Spleen (tissue), 11 donors: ENCODE measurements around the gene CHST6. TPM values are rescaled to one million over a fixed set of nuclear protein-coding genes. Genes with fewer than 3 reads are reported as not detected.

Source experiments
- DNase-seq: peaks from one replicate; pipeline ENCODE4 v3.0.0-alpha.2; 2020
- H3K27ac ChIP-seq, 8 donors: fragments of 200-600 bp; sonication (generic) in 7 of 8; 1 replicate in 4 of 8; 2 replicates in 4 of 8; pipeline versions ENCODE4 v1.5.0 to v1.8.0; 2016 to 2021; ENCODE audit warnings: inconsistent platforms in 4 of 8, mild to moderate bottlenecking in 4 of 8, moderate library complexity in 1 of 8
- H3K27me3 ChIP-seq, 7 donors: fragments of 200-600 bp; sonication (generic) in 6 of 7; replicated peaks in 1 of 7; 1 replicate in 4 of 7; 2 replicates in 3 of 7; pipeline versions ENCODE4 v1.5.0 to v1.8.0; 2016 to 2021; ENCODE audit warnings: inconsistent platforms in 3 of 7, mild to moderate bottlenecking in 1 of 7
- H3K36me3 ChIP-seq, 6 donors: fragments of 200-600 bp; sonication (generic) in 5 of 6; 1 replicate in 4 of 6; 2 replicates in 2 of 6; pipeline versions ENCODE4 v1.5.0 to v1.8.0; 2016 to 2021; ENCODE audit warnings: inconsistent platforms in 2 of 6
- H3K4me1 ChIP-seq, 6 donors: fragments of 200-600 bp; sonication (generic) in 5 of 6; 1 replicate in 3 of 6; 2 replicates in 3 of 6; pipeline versions ENCODE4 v1.5.0 to v1.8.0; 2016 to 2021; ENCODE audit warnings: inconsistent platforms in 3 of 6
- H3K4me3 ChIP-seq, 8 donors: fragments of 200-600 bp; sonication (generic) in 7 of 8; 1 replicate in 4 of 8; 2 replicates in 4 of 8; pipeline versions ENCODE4 v1.5.0 to v1.8.0; 2016 to 2021; ENCODE audit warnings: inconsistent platforms in 4 of 8, mild to moderate bottlenecking in 4 of 8, moderate library complexity in 2 of 8
- H3K9me3 ChIP-seq, 8 donors: fragments of 200-600 bp; sonication (generic) in 7 of 8; 1 replicate in 4 of 8; 2 replicates in 4 of 8; pipeline versions ENCODE4 v1.5.0 to v1.8.0; 2016 to 2021; ENCODE audit warnings: inconsistent platforms in 4 of 8
- POLR2A ChIP-seq, 3 donors: fragments of 450-650 bp; IDR thresholded peaks; one replicate each; pipeline ENCODE4 v1.5.1; 2017; ENCODE audit warnings: antibody characterized with exemption in 3 of 3, mild to moderate bottlenecking in 1 of 3
- POLR2AphosphoS5 ChIP-seq, 3 donors: sonication (generic); formaldehyde crosslinking; IDR thresholded peaks; one replicate each; pipeline ENCODE4 v1.5.1; 2017; ENCODE audit warnings: antibody characterized with exemption in 3 of 3
- WGBS, 5 donors: extraction: QIAGEN DNeasy Blood & Tissue Kit in 3 of 5; methylation state at CpG; one replicate each; pipeline versions ENCODE4 v1.1.5 to v1.1.7; 2013 to 2018; 5-methylcytosine and 5-hydroxymethylcytosine counted together
- intact Hi-C: fragments of 100-400 bp; cut with DNase I; formaldehyde crosslinking; loops from one replicate; pipeline ENCODE4 v1.15.0; 2023; ENCODE audit warnings: low total_unique reads
- polyA plus RNA-seq, 3 donors: library from polyadenylated mRNA; stranded (reverse); fragments of 200-250 nt; gene quantifications; one replicate each; pipeline ENCODE4 v1.2.1, GENCODE V29; 2013
- total RNA-seq, 7 donors: library from RNA; depleted of rRNA in 3 of 7; stranded (reverse); fragments of >200 nt in 3 of 7; fragmentation: NEBNext Ultra II Directional in 4 of 7; extraction: Animal tissue kit (Norgen Biotek cat#: 25700) in 4 of 7; gene quantifications; one replicate each; pipeline versions ENCODE4 v1.1.0 to v1.2.1, GENCODE V29; 2016 to 2021
- TF ChIP-seq, protein P1 (sequence below), 11 experiments: fragments of 200-600 bp in 7 of 11; fragments of 450-650 bp in 4 of 11; sonication (generic) in 4 of 11; IDR thresholded peaks in 8 of 11; conservative IDR thresholded peaks in 3 of 11; 1 replicate in 7 of 11; 2 replicates in 4 of 11; pipeline versions ENCODE4 v1.4.0 to v1.8.0; 2016 to 2021; ENCODE audit warnings: antibody characterized with exemption in 11 of 11, inconsistent platforms in 4 of 11, mild to moderate bottlenecking in 1 of 11
- donor health status: healthy with polysubstance abuse.
- donor health status: DM: no; HTN: no; CAD: no; lungs with moderate emphysema.
- donor health status: DM: no; HTN: no; CAD: no.
- donor health status: Bipolar disorder and iron deficiency.
- donor health status: healthy.
- donor health status: DM: no; HTN: no; CAD: no.
- donor health status: DM: yes; HTN: yes; CAD: no.

Gene CHST6
- total and polyA plus RNA-seq, 10 donors = under 0.01 to 0.66 (median 0.19) TPM; not detected in 1

DNA sequence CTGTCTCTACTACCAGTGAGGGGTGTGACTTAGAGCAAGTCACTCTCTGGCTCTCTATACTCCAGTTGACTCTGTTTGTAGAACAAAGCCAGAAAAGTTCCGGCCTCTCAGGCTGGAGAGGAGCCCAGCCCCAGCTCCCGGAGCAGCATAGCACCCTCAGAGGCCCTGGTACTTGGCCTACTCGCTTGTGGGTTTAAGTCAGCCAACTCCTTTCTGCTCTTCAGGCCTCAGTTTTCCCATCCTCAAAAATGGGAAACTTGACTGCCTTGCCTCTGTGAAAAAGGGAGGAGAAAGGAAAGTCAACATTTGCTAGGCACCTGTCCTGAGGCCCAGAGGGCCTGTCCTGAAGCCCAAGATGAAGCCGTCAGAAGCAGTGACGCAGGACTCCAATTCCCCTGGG is 1.1 kb downstream of the CHST6 start:
- Histone ChIP-seq H3K36me3 (no peaks in the 10 kb centered on the region), H3K27ac (no peak overlapping the region), H3K9me3 (no peaks in the 10 kb centered on the region), H3K4me1 (peaks cover 0 to 24% (median 10%) of the 10 kb centered on the region in 6 donors), H3K27me3 (peaks cover 0 to 56% (median 19%) of the 10 kb centered on the region in 7 donors), H3K4me3 (peak overlapping the region in 3 of 8 donors; percentile 27 to 42 (median 33))
- WGBS, 5 donors = 88 to 94% (median 92%) methylated on average over 5 of the region's 5 CpGs
- intact Hi-C loops = no loop called here
- peak; percentile 24 for DNase-seq
- TF ChIP-seq POLR2AphosphoS5 (IDR thresholded peaks at IDR 0.05) = no peak
- no peak for TF ChIP-seq POLR2A (IDR thresholded peaks at IDR 0.05)
- TF ChIP-seq, protein P1, sequence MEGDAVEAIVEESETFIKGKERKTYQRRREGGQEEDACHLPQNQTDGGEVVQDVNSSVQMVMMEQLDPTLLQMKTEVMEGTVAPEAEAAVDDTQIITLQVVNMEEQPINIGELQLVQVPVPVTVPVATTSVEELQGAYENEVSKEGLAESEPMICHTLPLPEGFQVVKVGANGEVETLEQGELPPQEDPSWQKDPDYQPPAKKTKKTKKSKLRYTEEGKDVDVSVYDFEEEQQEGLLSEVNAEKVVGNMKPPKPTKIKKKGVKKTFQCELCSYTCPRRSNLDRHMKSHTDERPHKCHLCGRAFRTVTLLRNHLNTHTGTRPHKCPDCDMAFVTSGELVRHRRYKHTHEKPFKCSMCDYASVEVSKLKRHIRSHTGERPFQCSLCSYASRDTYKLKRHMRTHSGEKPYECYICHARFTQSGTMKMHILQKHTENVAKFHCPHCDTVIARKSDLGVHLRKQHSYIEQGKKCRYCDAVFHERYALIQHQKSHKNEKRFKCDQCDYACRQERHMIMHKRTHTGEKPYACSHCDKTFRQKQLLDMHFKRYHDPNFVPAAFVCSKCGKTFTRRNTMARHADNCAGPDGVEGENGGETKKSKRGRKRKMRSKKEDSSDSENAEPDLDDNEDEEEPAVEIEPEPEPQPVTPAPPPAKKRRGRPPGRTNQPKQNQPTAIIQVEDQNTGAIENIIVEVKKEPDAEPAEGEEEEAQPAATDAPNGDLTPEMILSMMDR (IDR thresholded peaks at IDR 0.05 in 8 of 11, conservative IDR thresholded peaks at IDR 0.05 in 3 of 11) = no peak

DNA sequence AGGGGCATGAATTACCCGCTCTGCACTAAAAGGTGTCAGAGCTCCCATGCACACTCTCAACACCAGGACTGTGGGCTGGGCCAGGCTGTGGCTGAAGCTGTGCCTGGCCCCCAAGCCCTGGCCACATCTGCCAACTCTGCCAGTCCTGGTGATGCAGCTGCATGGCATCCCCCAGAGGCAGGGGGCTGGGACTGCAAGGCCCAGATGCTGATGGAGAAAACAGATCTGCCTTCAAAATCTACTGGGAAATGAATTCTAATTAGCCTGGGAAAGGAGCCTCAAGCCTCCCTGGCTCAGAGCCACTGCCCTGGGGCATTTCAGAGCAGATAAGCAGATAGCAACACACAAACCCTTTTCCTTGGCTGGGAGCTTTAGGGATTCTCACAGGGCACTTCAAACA is 3.4 kb downstream of the CHST6 start:
- no peaks in the 10 kb centered on the region for H3K36me3 ChIP-seq
- peaks cover 0 to 48% (median 19%) of the 10 kb centered on the region in 7 donors for H3K27me3 ChIP-seq
- 88 to 100% (median 100%) methylated on average over 1 of the region's 1 CpG for WGBS, 5 donors
- H3K4me1 ChIP-seq = peaks cover 0 to 16% (median 10%) of the 10 kb centered on the region in 6 donors
- peak; percentile 63 for DNase-seq
- no peak overlapping the region for H3K27ac ChIP-seq
- TF ChIP-seq POLR2AphosphoS5 (IDR thresholded peaks at IDR 0.05) (no peak), POLR2A (IDR thresholded peaks at IDR 0.05) (no peak)
- TF ChIP-seq, protein P1 (IDR thresholded peaks at IDR 0.05 in 8 of 11, conservative IDR thresholded peaks at IDR 0.05 in 3 of 11) = no peak
- intact Hi-C loops = no loop called here
- no peaks in the 10 kb centered on the region for H3K9me3 ChIP-seq
- no peak overlapping the region for H3K4me3 ChIP-seq

DNA sequence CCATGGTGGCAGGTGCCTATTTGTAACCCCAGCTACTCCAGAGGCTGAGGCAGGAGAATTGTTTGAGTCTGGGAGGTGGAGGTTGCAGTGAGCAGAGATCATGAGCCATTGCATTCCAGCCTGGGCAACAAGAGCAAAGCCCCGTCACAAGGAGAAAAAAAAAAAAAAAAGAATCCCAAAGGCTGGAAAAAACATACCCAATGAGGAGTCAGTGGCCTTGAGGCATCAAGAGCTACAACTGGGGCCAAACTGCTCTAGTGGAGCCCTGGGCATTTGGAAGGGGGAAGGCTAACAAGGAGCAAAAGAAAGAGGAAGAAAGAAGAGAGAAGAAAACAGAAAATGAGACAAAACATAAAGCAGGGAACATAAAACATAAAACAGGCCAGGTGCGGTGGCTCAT is 6.9 kb downstream of the CHST6 start:
- H3K9me3 ChIP-seq = no peaks in the 10 kb centered on the region
- WGBS, 5 donors = 86 to 92% (median 89%) methylated on average over 2 of the region's 2 CpGs
- intact Hi-C loops = loop anchor here (10.0 kb wide), 1 partner anchor 56 kb away; no protein-coding TSS in a partner anchor
- no peaks in the 10 kb centered on the region for H3K36me3 ChIP-seq
- no peak overlapping the region for H3K27ac ChIP-seq
- TF ChIP-seq, protein P1 (IDR thresholded peaks at IDR 0.05 in 8 of 11, conservative IDR thresholded peaks at IDR 0.05 in 3 of 11) = no peak
- no peak overlapping the region for H3K4me3 ChIP-seq
- H3K4me1 ChIP-seq = peaks cover 0 to 9% (median 0%) of the 10 kb centered on the region in 6 donors
- H3K27me3 ChIP-seq = peaks cover 0 to 15% (median 0%) of the 10 kb centered on the region in 7 donors
- DNase-seq = no peak

DNA sequence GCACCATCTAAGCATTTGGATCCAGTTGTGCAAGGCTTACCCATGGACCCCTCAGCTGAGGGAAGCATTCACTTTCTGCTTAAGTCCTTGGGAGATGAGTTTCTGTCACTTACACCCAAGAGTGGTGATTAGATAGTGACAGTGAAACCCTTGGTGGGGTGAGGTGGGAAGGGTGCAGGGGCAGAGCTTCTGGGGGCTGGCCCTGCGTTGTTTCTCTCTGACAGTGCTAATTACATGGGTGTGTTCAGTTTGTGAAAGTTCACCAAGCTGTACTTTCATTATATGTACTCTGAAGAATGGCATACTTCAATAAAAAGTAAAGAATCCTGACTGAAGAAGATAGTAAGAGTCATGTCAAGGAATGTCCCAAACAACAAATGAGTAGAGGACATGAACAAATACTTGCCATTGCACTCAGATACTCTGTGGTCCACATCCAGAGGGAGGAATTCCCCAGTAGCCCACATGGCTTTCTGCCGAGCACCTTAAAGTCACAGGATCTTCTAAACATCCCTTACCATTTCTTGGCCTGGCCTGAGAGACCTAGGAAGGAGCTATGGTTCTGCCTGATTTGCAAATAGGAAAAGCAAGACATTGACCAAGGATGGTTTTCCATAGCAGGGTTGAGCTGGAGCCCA is 8.4 kb downstream of the CHST6 start:
- 55 to 88% (median 72%) methylated on average over 2 of the region's 2 CpGs for WGBS, 5 donors
- no peak for DNase-seq
- H3K27ac ChIP-seq = no peak overlapping the region
- intact Hi-C loops = loop anchor here (10.0 kb wide), 1 partner anchor 58 kb away; no protein-coding TSS in a partner anchor
- H3K9me3 ChIP-seq = no peaks in the 10 kb centered on the region
- peaks cover 0 to 9% (median 0%) of the 10 kb centered on the region in 6 donors for H3K4me1 ChIP-seq
- TF ChIP-seq POLR2AphosphoS5 (IDR thresholded peaks at IDR 0.05) (no peak), POLR2A (IDR thresholded peaks at IDR 0.05) (no peak)
- TF ChIP-seq, protein P1 (IDR thresholded peaks at IDR 0.05 in 8 of 11, conservative IDR thresholded peaks at IDR 0.05 in 3 of 11) = no peak
- H3K4me3 ChIP-seq = no peak overlapping the region
- H3K27me3 ChIP-seq = peaks cover 0 to under 1% (median 0%) of the 10 kb centered on the region in 7 donors
- no peaks in the 10 kb centered on the region for H3K36me3 ChIP-seq
